ENCODE results near the gene WNK2.

Gene WNK2

DNA sequence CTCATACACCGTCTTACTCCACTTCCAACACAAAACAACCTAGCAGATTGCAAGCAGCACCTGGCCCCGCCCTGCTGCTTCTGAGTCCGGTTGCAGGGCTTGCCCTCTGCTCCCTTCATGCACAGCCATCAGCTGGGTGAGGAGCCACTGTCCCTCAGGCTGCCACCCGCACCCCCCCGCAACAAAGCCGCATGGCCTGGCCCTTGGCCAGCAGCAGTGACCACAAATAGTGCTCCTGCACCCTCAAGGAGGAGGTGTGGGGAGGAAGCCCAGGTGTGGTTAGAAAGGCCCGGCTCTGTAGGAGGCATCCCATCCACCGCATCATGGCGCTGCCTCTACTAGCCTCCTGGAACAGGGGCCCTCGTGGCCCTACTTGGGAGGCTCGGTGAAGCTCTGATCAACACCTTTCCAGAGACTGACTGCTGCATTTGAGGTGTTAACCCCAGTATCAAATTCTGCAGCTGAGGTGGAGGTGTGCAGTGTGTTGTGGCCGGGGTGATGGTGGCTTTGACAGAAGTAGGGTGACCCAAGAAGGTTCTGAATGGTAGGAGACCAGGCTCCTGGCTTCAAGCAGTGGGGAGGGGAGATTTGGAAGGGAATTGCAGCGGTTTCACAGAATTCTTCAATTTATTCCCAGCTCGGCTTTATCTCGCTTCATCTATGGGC, 52.7 kb downstream of the WNK2 start:
- TF ChIP-seq POLR2A (IDR thresholded peaks at IDR 0.05; ENCODE audit: extremely low read depth, insufficient read length) (no peak), MAX (IDR thresholded peaks at IDR 0.05; ENCODE audit: low read depth, low read length) (no peak), MYC (IDR thresholded peaks at IDR 0.05; ENCODE audit: low read depth, low read length) (no peak), CTCF (IDR thresholded peaks at IDR 0.05; ENCODE audit: low read depth, low read length) (no peak)

GRCh38 chr9:93237540-93237939, 53.6 kb downstream of the WNK2 start:
- H3K4me3 ChIP-seq (ENCODE audit: low read depth, low read length) = no peak overlapping the region
- TF ChIP-seq CTCF (IDR thresholded peaks at IDR 0.05; ENCODE audit: low read depth, low read length) (no peak), MAX (IDR thresholded peaks at IDR 0.05; ENCODE audit: low read depth, low read length) (peak; percentile 13; the same call in 1 of the 2 replicates)
- peak; percentile 61 for DNase-seq (ENCODE audit: low read depth)

More for the DNA sequence above, 52.7 kb downstream of the WNK2 start:
- no peak for DNase-seq (ENCODE audit: low read depth)
- no peak overlapping the region for H3K4me3 ChIP-seq (ENCODE audit: low read depth, low read length)

- no peak for DNase-seq (ENCODE audit: low read depth)
- no peak overlapping the region for H3K4me3 ChIP-seq (ENCODE audit: low read depth, low read length)
- TF ChIP-seq CTCF (IDR thresholded peaks at IDR 0.05; ENCODE audit: low read depth, low read length) (no peak), MYC (IDR thresholded peaks at IDR 0.05; ENCODE audit: low read depth, low read length) (no peak), MAX (IDR thresholded peaks at IDR 0.05; ENCODE audit: low read depth, low read length) (no peak), POLR2A (IDR thresholded peaks at IDR 0.05; ENCODE audit: extremely low read depth, insufficient read length) (no peak)
Measured at GRCh38 chr9:93238953-93239925, 55.3 kb downstream of the WNK2 start.

DNA sequence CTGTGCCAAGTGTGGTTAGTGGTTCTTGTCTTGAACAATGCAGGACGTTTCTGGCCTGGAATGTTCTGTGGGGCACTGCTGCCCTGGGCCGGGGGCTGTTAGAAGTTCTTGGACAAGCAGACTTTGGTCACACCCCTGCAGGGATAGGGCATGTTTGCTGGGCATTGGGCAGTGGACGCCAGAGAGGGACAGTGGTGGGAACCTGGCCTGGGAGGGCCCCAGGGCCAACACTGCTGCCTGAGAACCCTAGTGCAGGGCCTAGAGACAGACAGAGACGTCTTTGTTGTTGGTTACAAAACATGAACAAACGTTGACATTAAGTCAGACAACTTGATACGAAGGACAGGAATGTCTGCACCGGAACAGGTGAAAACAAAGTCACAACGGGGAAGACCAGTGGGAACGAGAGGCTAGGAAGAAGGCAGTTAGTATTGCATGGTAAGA, 57.0 kb downstream of the WNK2 start:
- DNase-seq (ENCODE audit: low read depth) = no peak
- no peak overlapping the region for H3K4me3 ChIP-seq (ENCODE audit: low read depth, low read length)
- TF ChIP-seq POLR2A (IDR thresholded peaks at IDR 0.05; ENCODE audit: extremely low read depth, insufficient read length) (no peak), MAX (IDR thresholded peaks at IDR 0.05; ENCODE audit: low read depth, low read length) (no peak), MYC (IDR thresholded peaks at IDR 0.05; ENCODE audit: low read depth, low read length) (no peak), CTCF (IDR thresholded peaks at IDR 0.05; ENCODE audit: low read depth, low read length) (no peak)

- TF ChIP-seq CTCF (IDR thresholded peaks at IDR 0.05; ENCODE audit: low read depth, low read length) (no peak), MAX (IDR thresholded peaks at IDR 0.05; ENCODE audit: low read depth, low read length) (no peak), MYC (IDR thresholded peaks at IDR 0.05; ENCODE audit: low read depth, low read length) (no peak), POLR2A (IDR thresholded peaks at IDR 0.05; ENCODE audit: extremely low read depth, insufficient read length) (no peak)
- no peak overlapping the region for H3K4me3 ChIP-seq (ENCODE audit: low read depth, low read length)
- DNase-seq (ENCODE audit: low read depth) = no peak
Measured at GRCh38 chr9:93243112-93243511, 59.2 kb downstream of the WNK2 start.
